GM19238 (cell line): ENCODE results near the gene PLXDC1.

Experiments
- DNase-seq: peaks from one replicate; pipeline ENCODE4 v3.0.0; 2011; ENCODE audit warnings: low spot score; ENCODE audit not compliant: insufficient read length

PLXDC1 gene

GRCh38 chr17:39151150-39151942, at the start of gene PLXDC1:
Gene PLXDC1 (minus strand): TSS chr17:39151637. CDS start chr17:39151437, 200 bp downstream.
- no peak for DNase-seq

DNA sequence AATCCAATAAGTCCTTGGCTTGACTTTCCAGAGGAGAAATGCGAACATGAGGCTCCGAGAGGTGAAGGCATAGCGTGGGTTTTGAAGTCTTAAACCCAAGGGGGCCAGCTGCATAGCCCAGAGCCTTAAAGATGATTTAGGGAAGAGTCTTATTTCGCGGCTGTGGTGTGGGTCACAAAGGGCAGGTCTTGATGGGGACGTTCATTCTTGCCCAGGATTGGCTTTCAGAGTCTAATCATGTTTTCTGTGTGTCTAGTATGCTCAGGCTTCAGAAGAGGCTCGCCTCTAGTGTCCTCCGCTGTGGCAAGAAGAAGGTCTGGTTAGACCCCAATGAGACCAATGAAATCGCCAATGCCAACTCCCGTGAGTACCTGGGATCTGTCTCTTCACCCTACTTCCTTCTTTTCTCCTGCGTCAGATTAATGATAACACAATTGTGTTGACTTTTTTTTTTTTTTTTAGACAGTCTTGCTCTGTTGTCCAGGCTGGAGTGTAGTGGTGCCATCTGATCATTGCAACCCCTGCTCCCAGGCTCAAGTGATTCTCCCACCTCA, 49.6 kb upstream of the PLXDC1 start:
- no peak for DNase-seq

DNA sequence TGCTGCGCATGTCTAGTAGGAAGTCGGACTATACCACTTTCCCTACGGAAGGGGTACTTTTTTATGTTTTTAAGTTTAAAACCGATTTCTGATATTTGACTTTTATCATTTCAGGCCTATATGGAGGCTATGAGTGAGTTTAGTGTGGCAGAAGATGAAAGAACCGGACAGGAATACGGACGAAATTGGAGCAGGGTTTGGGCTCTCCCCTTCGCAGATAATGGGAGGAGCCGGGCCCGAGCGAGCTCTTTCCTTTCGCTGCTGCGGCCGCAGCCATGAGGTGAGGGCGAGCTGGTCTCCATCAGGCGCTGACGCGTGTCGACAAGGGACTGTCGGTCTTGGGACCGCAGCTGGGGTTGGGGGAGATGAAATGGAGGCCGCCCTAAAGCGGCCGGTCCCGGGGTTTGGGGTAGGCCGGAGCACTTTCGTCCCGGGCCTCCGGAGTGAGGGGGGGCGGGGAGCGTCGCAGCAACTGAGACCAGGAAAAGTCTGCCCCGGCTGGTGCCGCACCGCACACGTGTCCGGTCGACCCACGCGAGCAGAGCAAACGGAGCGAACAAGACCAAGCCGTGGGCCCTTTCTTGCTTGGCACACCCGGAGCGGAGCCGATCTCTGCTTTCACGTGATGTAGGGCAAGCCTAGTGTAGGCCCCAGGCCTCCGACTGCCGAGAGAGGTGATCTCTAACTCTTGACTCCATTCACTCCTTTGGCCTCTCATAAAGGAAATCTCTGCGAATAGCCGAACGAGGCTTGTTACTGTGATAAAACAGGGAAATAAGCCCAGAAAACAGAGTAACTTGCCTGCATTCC, 48.8 kb upstream of the PLXDC1 start, which contains the start of gene RPL19:
TSS of gene RPL19 (plus strand) at position 214 of the 810 bp plus-strand sequence. CDS start at position 276, 62 bp downstream.
- peak; percentile 89 for DNase-seq

DNA sequence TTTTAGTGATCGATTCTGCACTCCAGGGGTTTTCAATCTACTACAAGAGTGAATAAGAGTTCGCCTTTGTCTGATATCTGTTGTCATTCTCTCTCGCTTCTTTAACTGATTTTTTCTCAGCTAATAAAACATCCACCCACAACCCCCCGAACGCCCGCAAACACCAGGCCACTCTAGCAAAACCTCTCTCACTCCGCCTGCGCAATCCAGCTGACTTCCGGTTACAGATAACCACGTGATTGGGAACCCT, 48.3 kb upstream of the PLXDC1 start:
- DNase-seq, result peak; percentile 94

GRCh38 chr17:39198186-39198566, 46.7 kb upstream of the PLXDC1 start:
- no peak for DNase-seq

DNA sequence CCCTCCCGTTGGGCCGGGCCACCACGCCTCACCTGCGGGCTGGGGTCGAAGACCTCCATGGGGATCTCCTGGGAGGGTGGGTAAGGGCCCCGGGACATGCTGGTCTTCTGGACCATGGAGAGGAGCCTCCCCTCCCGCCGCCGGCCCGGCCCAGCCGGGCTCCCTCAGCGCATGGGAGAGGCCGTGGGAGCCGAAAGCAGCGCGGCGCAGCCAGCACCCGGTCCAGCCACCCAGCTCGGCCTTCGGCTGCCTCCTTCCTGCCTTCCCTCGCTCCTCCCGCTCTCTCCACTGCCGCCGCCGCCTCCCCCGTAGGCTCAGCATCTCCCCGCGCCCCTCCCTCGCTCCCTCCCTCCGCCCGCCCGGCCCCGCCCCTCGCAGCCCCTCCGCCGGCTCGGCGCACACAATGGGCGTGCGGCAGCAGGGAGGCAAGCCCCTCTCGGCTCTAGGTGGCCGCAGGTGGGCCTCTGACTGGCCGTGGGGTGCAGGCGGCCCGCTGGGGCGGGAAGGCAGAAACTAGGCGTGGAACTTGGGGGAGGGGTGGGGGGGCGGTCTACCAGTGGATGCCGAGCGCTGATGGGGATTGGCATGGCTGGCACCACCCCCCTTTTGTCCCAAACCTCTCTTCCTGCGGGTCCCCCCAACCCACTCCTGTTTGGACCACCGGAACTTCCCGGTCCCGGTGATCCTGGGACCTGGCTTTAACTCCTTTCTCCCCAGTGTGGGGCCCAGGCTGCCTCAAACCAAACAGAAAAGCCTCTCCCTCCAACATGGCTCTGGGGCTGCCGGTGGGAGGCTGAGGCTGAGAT, 46.1 kb upstream of the PLXDC1 start, which contains the start of gene CACNB1:
TSS of gene CACNB1 (minus strand) at position 290 of the 806 bp plus-strand sequence. CDS start at position 116, 174 bp downstream.
- peak; percentile 78 for DNase-seq

GRCh38 chr17:39196808-39197291, 45.4 kb upstream of the PLXDC1 start:
- no peak for DNase-seq

DNA sequence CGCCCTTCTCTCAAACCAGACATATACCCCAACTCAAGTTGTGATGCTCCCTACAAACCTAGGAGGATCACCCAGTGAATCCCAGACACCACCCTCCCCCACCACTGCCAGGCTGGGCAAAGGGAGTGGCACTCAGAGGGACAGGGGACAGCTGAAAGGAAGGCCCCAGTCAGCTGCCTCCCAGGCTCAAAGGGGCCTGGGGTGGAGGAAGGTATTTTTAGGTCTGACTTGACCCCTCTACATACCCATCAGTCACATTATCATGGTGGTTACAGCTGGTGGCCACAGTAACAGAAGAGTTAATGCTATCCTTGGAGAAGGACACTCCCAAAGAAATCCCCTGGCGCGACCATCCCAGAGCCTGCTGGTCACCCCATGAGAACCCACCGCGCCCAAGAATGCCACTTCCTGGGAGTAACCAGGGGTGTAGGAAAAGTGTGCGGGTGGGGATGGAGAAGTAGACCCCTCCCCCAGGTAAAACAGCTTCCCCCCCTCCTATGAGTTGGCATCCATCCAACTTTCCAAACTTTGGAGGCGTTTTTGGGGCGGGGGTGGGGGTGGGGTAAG, 44.9 kb upstream of the PLXDC1 start:
- DNase-seq, result no peak

DNA sequence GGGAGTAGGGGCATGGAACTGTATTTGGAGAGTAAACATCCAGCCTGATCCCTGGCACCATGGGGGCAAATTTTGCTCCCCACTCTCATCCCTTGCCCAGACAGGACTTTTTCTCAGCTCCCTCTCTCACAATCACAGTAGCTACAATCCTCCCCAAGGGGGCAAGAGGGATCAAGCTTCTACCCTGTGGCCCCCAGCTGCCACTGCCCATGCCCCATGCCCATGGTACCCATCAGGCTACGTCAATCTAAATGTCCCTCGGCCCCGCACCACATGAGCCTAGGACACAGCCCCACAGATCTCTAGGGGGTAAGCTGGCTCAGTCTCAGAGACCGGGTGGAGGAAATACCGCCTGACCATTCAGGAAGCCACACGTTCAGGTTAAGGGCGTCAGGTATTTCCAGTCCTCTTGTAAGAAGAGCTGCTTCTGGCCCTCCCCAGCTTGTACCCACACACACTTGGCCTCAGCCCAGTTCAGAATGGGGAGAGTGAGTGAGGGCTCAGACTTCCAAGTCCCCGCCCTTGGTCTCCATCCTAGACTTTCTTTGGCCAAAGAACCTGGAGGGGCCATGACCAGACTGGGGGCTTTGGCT, 44.2 kb upstream of the PLXDC1 start:
- no peak for DNase-seq

DNA sequence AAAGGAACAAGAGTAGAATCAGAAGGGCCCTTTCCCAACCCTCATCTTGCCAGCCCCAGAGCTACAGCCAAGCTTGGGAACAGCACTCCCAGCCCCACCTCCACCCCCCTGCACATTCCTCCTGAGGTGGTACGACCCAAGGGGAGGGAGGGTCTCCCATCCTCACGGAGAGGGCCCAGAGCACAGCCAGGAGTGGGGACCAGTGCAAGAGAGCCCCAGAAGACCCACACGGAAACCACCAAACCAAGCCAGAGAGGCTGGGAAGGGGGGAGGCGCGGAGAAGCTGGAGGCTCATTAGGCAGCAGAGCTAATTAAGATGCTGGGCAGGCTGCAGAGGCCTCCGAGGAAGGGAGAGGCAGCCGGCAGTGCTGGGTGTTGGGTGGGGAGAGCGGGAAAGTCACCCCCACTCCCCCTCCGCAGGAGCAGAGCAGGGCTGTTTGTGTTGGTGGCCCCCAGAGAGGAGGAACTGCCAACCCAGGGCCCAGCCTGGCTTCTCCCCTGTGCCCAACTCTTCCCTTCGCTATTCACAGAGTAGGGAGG, 43.6 kb upstream of the PLXDC1 start:
- DNase-seq, result no peak

DNA sequence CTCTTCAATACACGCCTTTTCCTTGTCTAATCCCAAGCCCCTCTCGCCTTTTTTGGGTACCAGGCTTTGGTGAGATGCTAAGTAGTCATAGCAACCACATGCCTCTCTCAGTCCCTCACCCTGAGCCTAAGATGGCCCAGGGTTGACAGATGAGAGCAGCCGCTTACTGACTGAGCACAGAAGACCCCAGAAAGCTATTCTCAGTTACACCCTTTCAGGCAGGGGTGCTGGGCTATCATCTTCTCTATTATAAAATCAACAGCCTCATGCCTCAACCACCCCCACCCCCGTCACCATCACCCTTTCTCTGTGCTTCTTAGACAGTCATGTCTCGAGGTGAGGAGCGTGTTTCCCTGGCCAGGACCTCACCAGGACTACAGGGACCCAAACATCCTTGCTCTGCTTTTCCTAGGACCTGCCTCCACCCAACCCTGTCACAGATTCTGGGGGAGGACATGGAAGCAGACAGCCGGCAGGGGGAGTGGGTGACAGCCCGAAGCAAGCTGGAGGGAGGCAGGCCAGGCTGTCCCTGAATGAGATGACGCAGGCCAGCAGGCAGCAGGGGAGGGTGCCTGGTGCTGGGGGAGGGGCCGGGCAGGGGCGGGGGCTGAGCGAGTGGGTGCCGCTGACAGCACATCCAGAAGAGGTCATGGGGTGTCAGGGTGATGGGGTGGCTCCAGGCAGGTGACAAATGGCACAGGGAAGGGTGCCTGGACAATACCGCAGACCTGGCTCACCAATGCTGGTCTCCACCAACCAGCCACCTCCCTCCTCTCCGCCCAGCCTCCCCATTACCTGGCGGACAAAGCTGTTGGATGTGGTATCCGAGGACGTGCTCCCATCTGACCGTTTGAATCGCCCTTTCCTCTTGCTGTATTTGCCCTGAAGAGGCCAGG, 42.9 kb upstream of the PLXDC1 start:
- DNase-seq, result no peak

GRCh38 chr17:39193346-39193745, 41.9 kb upstream of the PLXDC1 start:
- no peak for DNase-seq

GRCh38 chr17:39192901-39193300, 41.5 kb upstream of the PLXDC1 start:
- no peak for DNase-seq

- DNase-seq, result no peak
These were observed 40.5 kb upstream of the PLXDC1 start for GRCh38 chr17:39191750-39192510.

- no peak for DNase-seq
These were observed 35.9 kb upstream of the PLXDC1 start for GRCh38 chr17:39187152-39187830.

- DNase-seq, result no peak
These were observed 35.1 kb upstream of the PLXDC1 start for GRCh38 chr17:39186481-39187002.

DNA sequence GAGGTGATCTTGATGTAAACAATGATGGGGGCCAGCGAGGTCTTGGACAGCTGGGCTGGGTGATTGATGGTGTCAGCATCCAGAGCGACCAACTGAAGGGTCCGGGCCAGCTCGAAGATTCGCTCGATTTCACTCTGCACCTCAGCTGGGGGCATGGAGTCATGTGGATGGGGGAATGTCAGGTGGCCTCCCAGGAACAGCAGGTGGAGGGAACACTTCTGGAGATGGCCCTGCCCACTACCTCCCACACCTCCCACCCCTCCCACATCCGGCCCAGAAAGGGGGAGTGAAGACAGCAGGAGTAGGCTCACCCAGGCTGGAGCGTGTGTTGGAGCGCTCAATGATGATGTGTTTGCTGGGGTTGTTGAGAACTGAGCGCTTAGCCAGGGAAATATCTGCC, 32.3 kb upstream of the PLXDC1 start:
- no peak for DNase-seq

DNA sequence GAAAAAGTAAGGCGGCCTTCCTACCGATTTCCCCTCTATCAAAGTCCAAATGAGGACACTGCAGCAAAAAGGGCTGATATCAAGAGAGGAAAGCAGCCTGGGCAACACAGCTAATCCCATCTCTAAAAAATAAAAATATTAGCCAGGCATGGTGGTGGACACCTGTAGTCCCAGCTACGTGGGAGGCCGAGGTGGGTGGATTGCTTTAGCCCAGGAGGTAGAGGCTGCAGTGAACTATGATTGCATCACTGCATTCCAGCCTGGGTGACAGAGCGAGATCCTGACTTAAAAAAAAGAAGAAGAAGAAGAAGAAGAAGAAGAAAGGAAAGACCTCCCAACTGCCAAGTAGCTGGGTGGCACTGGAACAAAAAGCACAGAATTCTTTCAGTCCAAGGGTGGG, 31.6 kb upstream of the PLXDC1 start:
- DNase-seq, result no peak
